Bronchial epithelial cell (primary cell): Measurements from ENCODE around the gene OLFM1. TPM values are rescaled to one million over a fixed set of nuclear protein-coding genes. Genes with fewer than 3 reads are reported as not detected.

ENCODE experiments used
- DNase-seq: peaks from one replicate; pipeline ENCODE4 v3.0.0-alpha.2; 2010; ENCODE audit warnings: low read depth
- FAIRE-seq: peaks from 2 replicates; lab custom pipeline; 2011; peaks lifted over from hg19 to GRCh38; lab: Jason Lieb, UNC
- H3K27me3 ChIP-seq: 2 replicates; pipeline ENCODE4 v1.5.1; 2011; ENCODE audit warnings: low read length; ENCODE audit not compliant: control insufficient read depth, insufficient read depth
- H3K36me3 ChIP-seq: 2 replicates; pipeline ENCODE4 v1.5.1; 2011; ENCODE audit warnings: low read length; ENCODE audit not compliant: control insufficient read depth, insufficient read depth
- H3K4me3 ChIP-seq: 2 replicates; pipeline ENCODE4 v1.5.1; 2011; ENCODE audit warnings: mild to moderate bottlenecking, low read depth, low read length, control low read depth
- CTCF ChIP-seq: IDR thresholded peaks from 2 replicates; pipeline ENCODE4 v1.5.1; 2011; ENCODE audit warnings: mild to moderate bottlenecking, moderate library complexity, low read length, control low read depth, inconsistent platforms; ENCODE audit not compliant: insufficient read depth, severe bottlenecking
- total RNA-seq: library from RNA; depleted of rRNA; stranded (reverse); fragments of >200 nt; gene quantifications from 2 replicates; pipeline ENCODE4 v1.2.1, GENCODE V29; 2014

OLFM1 gene
- total RNA-seq, 1 donor from 2014 or later: 0.26 TPM

GRCh38 chr9:135165003-135165711, 77.7 kb downstream of the OLFM1 start:
- H3K36me3 ChIP-seq: no peaks in the 10 kb centered on the region
- TF ChIP-seq CTCF: no peak
- H3K27me3 ChIP-seq: no peaks in the 10 kb centered on the region
- no peak overlapping the region for H3K4me3 ChIP-seq
- FAIRE-seq (no peak), DNase-seq (no peak)

GRCh38 chr9:135165756-135166519, 78.5 kb downstream of the OLFM1 start:
- no peaks in the 10 kb centered on the region for H3K27me3 ChIP-seq
- FAIRE-seq (no peak), DNase-seq (no peak)
- TF ChIP-seq CTCF: no peak
- no peak overlapping the region for H3K4me3 ChIP-seq
- H3K36me3 ChIP-seq: no peaks in the 10 kb centered on the region

- no peak overlapping the region for H3K4me3 ChIP-seq
- TF ChIP-seq CTCF: no peak
- no peak for FAIRE-seq
Measured at GRCh38 chr9:135166565-135166964, 79.1 kb downstream of the OLFM1 start.

GRCh38 chr9:135167356-135167755, 79.9 kb downstream of the OLFM1 start:
- DNase-seq (no peak), FAIRE-seq (no peak)
- Histone ChIP-seq H3K36me3 (no peaks in the 10 kb centered on the region), H3K4me3 (no peak overlapping the region), H3K27me3 (no peaks in the 10 kb centered on the region)
- TF ChIP-seq CTCF: no peak

More at GRCh38 chr9:135166565-135166964, 79.1 kb downstream of the OLFM1 start:
- no peak for DNase-seq
- no peaks in the 10 kb centered on the region for H3K27me3 ChIP-seq
- H3K36me3 ChIP-seq: no peaks in the 10 kb centered on the region

GRCh38 chr9:135167849-135168655, 80.6 kb downstream of the OLFM1 start:
- H3K27me3 ChIP-seq: no peaks in the 10 kb centered on the region
- H3K4me3 ChIP-seq: no peak overlapping the region
- TF ChIP-seq CTCF: no peak
- DNase-seq (no peak), FAIRE-seq (no peak)
- H3K36me3 ChIP-seq: no peaks in the 10 kb centered on the region
